Mucosa of stomach (tissue), 1 donor: Measurements from ENCODE around the gene PCDH1.

ENCODE experiments used
- H3K27me3 ChIP-seq: one replicate; pipeline ENCODE4 v1.7.0; 2013; ENCODE audit warnings: mild to moderate bottlenecking, low read length; ENCODE audit not compliant: control insufficient read depth, insufficient read depth
- H3K36me3 ChIP-seq: one replicate; pipeline ENCODE4 v1.7.0; 2013; ENCODE audit warnings: low read length; ENCODE audit not compliant: control insufficient read depth, insufficient read depth
- H3K4me1 ChIP-seq: one replicate; pipeline ENCODE4 v1.7.0; 2013; ENCODE audit warnings: mild to moderate bottlenecking, low read length; ENCODE audit not compliant: control insufficient read depth, insufficient read depth
- H3K4me3 ChIP-seq: one replicate; pipeline ENCODE4 v1.7.0; 2013; ENCODE audit warnings: low read length
- H3K9ac ChIP-seq: one replicate; pipeline ENCODE4 v1.7.0; 2013; ENCODE audit warnings: mild to moderate bottlenecking, low read length, moderate library complexity
- H3K9me3 ChIP-seq: one replicate; pipeline ENCODE4 v1.7.0; 2013; ENCODE audit warnings: mild to moderate bottlenecking, low read length, moderate library complexity; ENCODE audit not compliant: control insufficient read depth
- donor health status: Pancreatic carcinoma.

PCDH1 gene

DNA sequence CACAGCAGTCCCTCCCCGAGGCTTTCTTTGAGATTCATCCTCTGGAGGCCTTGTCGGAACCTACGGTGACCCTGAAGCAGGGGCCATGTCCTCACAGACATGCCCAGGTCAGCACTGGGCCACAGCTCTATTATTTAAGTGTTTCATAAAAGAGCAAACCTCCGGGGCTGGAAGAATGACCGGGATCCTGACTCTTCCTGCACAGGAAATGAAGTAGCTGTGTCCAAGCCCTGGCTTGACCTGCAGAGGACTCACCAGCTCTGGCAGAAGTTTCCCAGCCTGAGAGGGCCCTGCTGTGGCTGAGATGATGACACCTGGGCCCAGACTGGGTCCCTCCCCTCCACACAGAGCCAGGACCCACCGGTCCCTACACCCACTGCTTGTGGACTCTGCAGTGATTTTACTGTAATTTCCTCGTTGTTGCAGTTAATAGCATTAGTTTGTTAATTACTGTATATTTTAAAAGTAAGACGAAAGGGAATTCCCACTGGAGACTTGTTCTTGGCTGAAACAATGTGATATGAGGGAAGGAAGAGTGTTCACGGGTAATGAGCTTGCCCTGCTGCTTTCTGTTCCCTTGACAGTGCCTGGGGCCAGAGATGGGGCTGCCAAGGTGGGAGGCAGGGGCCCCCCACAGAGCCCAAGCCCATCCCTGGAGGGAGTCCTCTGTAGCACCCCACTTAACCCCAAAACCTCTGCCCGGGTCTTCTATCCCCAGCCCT, 72.2 kb downstream of the PCDH1 start:
- Histone ChIP-seq H3K9me3 (no peaks in the 10 kb centered on the region), H3K27me3 (peaks cover 24% of the 10 kb centered on the region), H3K9ac (no peak overlapping the region), H3K4me1 (peaks cover 2% of the 10 kb centered on the region), H3K4me3 (no peak overlapping the region), H3K36me3 (no peaks in the 10 kb centered on the region)

DNA sequence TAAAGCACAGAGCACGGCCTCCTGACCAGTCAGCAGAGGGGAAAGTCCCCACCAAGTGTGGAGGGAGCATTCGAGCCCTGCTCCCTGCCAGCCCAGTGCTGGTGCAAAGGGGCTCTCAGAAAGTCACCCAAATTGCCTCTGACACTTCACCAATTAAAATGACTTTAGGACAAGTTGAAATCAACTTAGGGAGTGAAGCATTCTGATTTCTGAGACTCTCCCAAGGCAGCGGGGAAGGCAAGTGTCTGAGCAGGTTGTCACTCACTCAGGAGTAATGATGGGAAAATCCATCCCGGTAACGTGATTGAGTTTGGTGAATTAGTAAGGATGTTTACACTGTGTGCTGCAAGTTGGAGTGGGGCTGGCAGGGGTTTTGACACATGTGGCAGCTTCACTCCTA, 73.7 kb downstream of the PCDH1 start:
- H3K9ac ChIP-seq = no peak overlapping the region
- peaks cover 2% of the 10 kb centered on the region for H3K4me1 ChIP-seq
- no peak overlapping the region for H3K4me3 ChIP-seq
- no peaks in the 10 kb centered on the region for H3K36me3 ChIP-seq
- no peaks in the 10 kb centered on the region for H3K9me3 ChIP-seq
- H3K27me3 ChIP-seq = peaks cover 18% of the 10 kb centered on the region
